H1 (cell line): ENCODE measurements around the gene MID1. TPM values are rescaled to one million over a fixed set of nuclear protein-coding genes. Genes with fewer than 3 reads are reported as not detected.

Experiments
- CTCF ChIA-PET: fragments of 300-600 bp; sonication (Branson Sonifier 250); formaldehyde crosslinking; loops from one replicate; lab custom pipeline; 2021; ENCODE audit not compliant: partially characterized antibody; lab: Charles Lee
- POLR2A ChIA-PET: fragments of 300-600 bp; sonication (Branson Sonifier 250); formaldehyde crosslinking; loops from one replicate; lab custom pipeline; 2021; ENCODE audit warnings: inconsistent platforms; ENCODE audit not compliant: partially characterized antibody; lab: Charles Lee
- DNase-seq, 2 experiments: peaks; one replicate each; pipeline versions ENCODE4 v3.0.0 to v3.0.0-alpha.2; 2010 to 2022; ENCODE audit warnings: low spot score in 2 of 2, low read depth in 1 of 2, mixed read lengths in 1 of 2
- FAIRE-seq: peaks from 2 replicates; lab custom pipeline; 2011; peaks lifted over from hg19 to GRCh38; lab: Jason Lieb, UNC
- H2AFZ ChIP-seq: 2 replicates; pipeline ENCODE4 v1.8.1; 2012; ENCODE audit warnings: low read length, inconsistent platforms
- H2AK5ac ChIP-seq: 2 replicates; pipeline ENCODE4 v1.6.1; 2013; ENCODE audit warnings: low read depth, low read length
- H2BK120ac ChIP-seq: replicated peaks from 2 replicates; pipeline ENCODE3; 2013; ENCODE audit warnings: low read depth, low read length, inconsistent platforms
- H2BK12ac ChIP-seq: 2 replicates; pipeline ENCODE4 v1.6.1; 2013; ENCODE audit warnings: low read depth, low read length
- H2BK15ac ChIP-seq: 2 replicates; pipeline ENCODE4 v1.6.1; 2013; ENCODE audit warnings: low read length
- H2BK20ac ChIP-seq: 2 replicates; pipeline ENCODE4 v1.6.1; 2013; ENCODE audit warnings: low read length
- H2BK5ac ChIP-seq: 2 replicates; pipeline ENCODE4 v1.6.1; 2013; ENCODE audit warnings: low read depth, low read length
- H3K14ac ChIP-seq: 2 replicates; pipeline ENCODE4 v1.6.1; 2013; ENCODE audit warnings: inconsistent platforms; ENCODE audit not compliant: insufficient read length
- H3K18ac ChIP-seq: 2 replicates; pipeline ENCODE4 v1.6.1; 2013; ENCODE audit warnings: low read length; ENCODE audit errors: extremely low read depth
- H3K23ac ChIP-seq: 2 replicates; pipeline ENCODE4 v1.6.1; 2013; ENCODE audit warnings: inconsistent platforms; ENCODE audit not compliant: insufficient read length
- H3K23me2 ChIP-seq: 2 replicates; pipeline ENCODE4 v1.6.1; 2013; ENCODE audit warnings: low read depth, low read length
- H3K27ac ChIP-seq: 2 replicates; pipeline ENCODE4 v1.6.1; 2011; ENCODE audit warnings: low read depth, low read length, inconsistent platforms
- H3K27me3 ChIP-seq, 4 experiments: replicated peaks in 1 of 4; 1 replicate in 1 of 4; 2 replicates in 3 of 4; pipeline versions ENCODE4 v1.6.1 to v1.8.1; 2011 to 2013; ENCODE audit warnings: low read length in 3 of 4, mild to moderate bottlenecking in 3 of 4, inconsistent platforms in 2 of 4, mixed read lengths in 2 of 4, moderate library complexity in 1 of 4; ENCODE audit not compliant: control insufficient read depth in 3 of 4, insufficient read depth in 3 of 4; ENCODE audit errors: extremely low read depth in 1 of 4
- H3K36me3 ChIP-seq, 4 experiments: 2 replicates each; pipeline versions ENCODE4 v1.6.1 to v1.8.1; 2011 to 2013; ENCODE audit warnings: mild to moderate bottlenecking in 4 of 4, low read length in 3 of 4, moderate library complexity in 2 of 4, control low read depth in 1 of 4, inconsistent platforms in 1 of 4; ENCODE audit not compliant: insufficient read depth in 4 of 4, control insufficient read depth in 2 of 4
- H3K4ac ChIP-seq: replicated peaks from 2 replicates; pipeline ENCODE3; 2013; ENCODE audit warnings: low read length, low read depth, mixed read lengths, inconsistent platforms; ENCODE audit not compliant: insufficient read length
- H3K4me1 ChIP-seq, 4 experiments: replicated peaks in 1 of 4; 1 replicate in 1 of 4; 2 replicates in 3 of 4; pipeline versions ENCODE4 v1.6.1 to v1.8.1; 2011 to 2013; ENCODE audit warnings: low read length in 3 of 4, inconsistent platforms in 2 of 4, mixed read lengths in 1 of 4; ENCODE audit not compliant: insufficient read depth in 4 of 4, control insufficient read depth in 3 of 4
- H3K4me2 ChIP-seq, 2 experiments: 2 replicates each; pipeline versions ENCODE4 v1.6.1 to v1.8.1; 2011 to 2013; ENCODE audit warnings: low read depth in 2 of 2, low read length in 2 of 2, control low read depth in 1 of 2, inconsistent platforms in 1 of 2, mild to moderate bottlenecking in 1 of 2; ENCODE audit not compliant: insufficient read depth in 1 of 2
- H3K4me3 ChIP-seq, 4 experiments: fragments of 200-600, 300-600 bp in 1 of 4; sonication (generic), shearing (Covaris generic), sonication (Bioruptor Twin) in 1 of 4; 2 replicates each; pipeline versions ENCODE4 v1.5.1 to v1.8.1; 2011 to 2016; ENCODE audit warnings: low read length in 4 of 4, low read depth in 3 of 4, control low read depth in 2 of 4, inconsistent platforms in 2 of 4, mild to moderate bottlenecking in 2 of 4, mixed read lengths in 1 of 4, moderate library complexity in 1 of 4; ENCODE audit not compliant: insufficient read depth in 2 of 4; ENCODE audit errors: extremely low read depth in 1 of 4
- H3K56ac ChIP-seq: replicated peaks from 2 replicates; pipeline ENCODE3; 2013; ENCODE audit warnings: low read depth, mild to moderate bottlenecking, mixed read lengths, low read length, inconsistent platforms; ENCODE audit not compliant: insufficient read length
- H3K79me1 ChIP-seq: 2 replicates; pipeline ENCODE4 v1.6.1; 2013; ENCODE audit warnings: low read depth, low read length, control low read depth
- H3K79me2 ChIP-seq, 2 experiments: 2 replicates each; pipeline versions ENCODE4 v1.6.1 to v1.8.1; 2012 to 2013; ENCODE audit warnings: low read length in 2 of 2, mild to moderate bottlenecking in 2 of 2, inconsistent platforms in 1 of 2; ENCODE audit not compliant: insufficient read depth in 2 of 2, control insufficient read depth in 1 of 2
- H3K9ac ChIP-seq, 4 experiments: replicated peaks in 1 of 4; 1 replicate in 1 of 4; 2 replicates in 3 of 4; pipeline versions ENCODE4 v1.6.1 to v1.8.1; 2011 to 2013; ENCODE audit warnings: low read depth in 3 of 4, low read length in 3 of 4, control low read depth in 2 of 4, mild to moderate bottlenecking in 2 of 4, moderate library complexity in 2 of 4, inconsistent platforms in 1 of 4; ENCODE audit errors: extremely low read depth in 1 of 4
- H3K9me3 ChIP-seq, 2 experiments: 2 replicates each; pipeline versions ENCODE4 v1.6.1 to v1.8.1; 2012 to 2013; ENCODE audit warnings: mild to moderate bottlenecking in 2 of 2, moderate library complexity in 2 of 2, control low read depth in 1 of 2, inconsistent platforms in 1 of 2, low read depth in 1 of 2, low read length in 1 of 2, mixed read lengths in 1 of 2; ENCODE audit not compliant: insufficient read depth in 2 of 2
- H4K20me1 ChIP-seq, 2 experiments: replicated peaks in 1 of 2; 2 replicates each; pipeline versions ENCODE3 to v1.8.1; 2011 to 2013; ENCODE audit warnings: inconsistent platforms in 2 of 2, low read length in 2 of 2, mild to moderate bottlenecking in 1 of 2; ENCODE audit not compliant: insufficient read depth in 2 of 2, control insufficient read depth in 1 of 2
- H4K5ac ChIP-seq: 2 replicates; pipeline ENCODE4 v1.6.1; 2013; ENCODE audit warnings: low read length, low read depth, mixed read lengths, inconsistent platforms; ENCODE audit not compliant: insufficient read length
- H4K8ac ChIP-seq: 2 replicates; pipeline ENCODE4 v1.8.0; 2013; ENCODE audit warnings: mild to moderate bottlenecking, moderate library complexity, low read length, inconsistent platforms; ENCODE audit not compliant: insufficient read depth; ENCODE audit errors: extremely low read depth
- H4K91ac ChIP-seq: replicated peaks from 2 replicates; pipeline ENCODE3; 2013; ENCODE audit warnings: low read length, mixed read lengths, inconsistent platforms; ENCODE audit not compliant: insufficient read length
- WGBS, 2 experiments: shearing (Covaris generic) in 1 of 2; methylation state at CpG; one replicate each; pipeline versions ENCODE4 v1.1.6 to v1.1.7; 2013 to 2015; ENCODE audit warnings: low lambda C conversion rate in 2 of 2, mixed read lengths in 2 of 2, inconsistent platforms in 1 of 2, low coverage in 1 of 2, missing lambda C conversion rate in 1 of 2; ENCODE audit not compliant: insufficient replicate concordance in 2 of 2, insufficient coverage in 1 of 2, insufficient read length in 1 of 2; ENCODE audit errors: extremely low coverage in 1 of 2, missing lambda C conversion rate in 1 of 2; 5-methylcytosine and 5-hydroxymethylcytosine counted together
- polyA plus RNA-seq, 7 experiments: library from polyadenylated mRNA; depleted of rRNA in 3 of 7; stranded (reverse) in 5 of 7; unstranded in 2 of 7; fragments of >200 nt in 5 of 7; fragments of 200-250 nt in 2 of 7; gene quantifications; 1 replicate in 5 of 7; 2 replicates in 1 of 7; 4 replicates in 1 of 7; pipeline versions ENCODE4 v1.2.1 to v1.2.3, GENCODE V29; 2011 to 2013; ENCODE audit warnings: missing spikeins in 2 of 7, mixed read lengths in 2 of 7
- total RNA-seq: library from RNA; stranded (reverse); fragmentation: NEBNext Ultra II Directional; extraction: Animal tissue kit (Norgen Biotek cat#: 25700); gene quantifications from 2 replicates; pipeline ENCODE4 v1.2.1, GENCODE V29; 2021

Gene MID1
- total and polyA plus RNA-seq, 2 of the 8 experiments (the other 6 are each of a cell fraction or from before 2014, with no cell fraction given) = 12.9 to 54.3 TPM

DNA sequence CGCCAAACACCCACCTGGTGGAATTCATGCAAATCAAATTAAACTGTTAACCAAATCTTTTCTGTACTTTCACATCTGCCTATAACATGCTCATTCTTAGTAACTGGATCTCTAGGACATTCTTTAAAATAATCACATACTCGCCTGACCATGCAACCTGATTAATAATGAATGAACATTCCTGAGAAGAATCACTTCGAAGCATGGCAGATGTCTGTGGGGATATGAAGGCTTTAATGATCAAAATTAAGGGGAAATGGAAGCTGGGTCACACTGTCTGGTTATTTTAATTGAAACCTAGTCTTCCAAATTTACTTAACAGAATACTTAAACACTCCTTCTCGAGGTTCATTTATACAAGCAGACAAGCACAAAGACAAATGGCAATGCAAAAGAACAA, 44.2 kb downstream of the MID1 start:
- WGBS, 2 experiments = 93% methylated on average over 4 of the region's 4 CpGs; no CpG with 5 or more reads in 1 of the 2 experiments
- no peak for DNase-seq
- Histone ChIP-seq H2BK15ac (no peak overlapping the region), H4K20me1 (peaks cover 0 to 1% of the 10 kb centered on the region in 2 experiments), H2AFZ (no peak overlapping the region), H3K23me2 (no peaks in the 10 kb centered on the region), H3K18ac (no peak overlapping the region), H2BK120ac (no peak overlapping the region), H2BK12ac (no peak overlapping the region), H3K79me2 (peaks cover 3 to 83% of the 10 kb centered on the region in 2 experiments; a peak in 3 of 4 replicates), H3K23ac (no peak overlapping the region), H3K9ac (no peak overlapping the region), H2BK5ac (no peak overlapping the region), H4K91ac (no peak overlapping the region), H3K9me3 (peaks cover 0 to 2% of the 10 kb centered on the region in 2 experiments; a peak in 1 of 4 replicates), H3K27ac (no peak overlapping the region), H2BK20ac (no peak overlapping the region), H3K36me3 (no peaks in the 10 kb centered on the region; a peak in 1 of 8 replicates), H3K79me1 (no peaks in the 10 kb centered on the region; the same call in 1 of the 2 replicates), H2AK5ac (no peak overlapping the region), H3K56ac (no peak overlapping the region), H3K4ac (no peak overlapping the region), H3K4me1 (peaks cover 0 to 9% (median 0%) of the 10 kb centered on the region in 4 experiments; a peak in 2 of 7 replicates), H3K4me2 (no peak overlapping the region), H4K5ac (no peak overlapping the region), H3K4me3 (no peak overlapping the region), H3K27me3 (no peaks in the 10 kb centered on the region), H4K8ac (no peak overlapping the region), H3K14ac (no peak overlapping the region)
- FAIRE-seq = peak; percentile 60
- POLR2A ChIA-PET = interaction anchor here (1.1 kb wide), 1 partner anchor 18 kb away, joined by 3 read pairs; no protein-coding TSS in a partner anchor
- CTCF ChIA-PET = no interaction called here
